Peyer's patch (tissue), 4 donors: Measurements from ENCODE around the gene RBMS1.

Experiments
- POLR2A ChIP-seq, 2 donors: fragments of 450-650 bp; IDR thresholded peaks; one replicate each; pipeline ENCODE4 v1.5.1; 2017; ENCODE audit warnings: antibody characterized with exemption in 2 of 2, mild to moderate bottlenecking in 2 of 2, moderate library complexity in 2 of 2
- TF ChIP-seq, protein P1 (sequence below), 6 experiments: fragments of 450-650 bp in 4 of 6; fragments of 200-600 bp in 2 of 6; sonication (generic) in 1 of 6; IDR thresholded peaks; one replicate each; pipeline ENCODE4 v1.5.1; 2017 to 2019; ENCODE audit warnings: antibody characterized with exemption in 6 of 6, mild to moderate bottlenecking in 3 of 6, moderate library complexity in 1 of 6

DNA sequence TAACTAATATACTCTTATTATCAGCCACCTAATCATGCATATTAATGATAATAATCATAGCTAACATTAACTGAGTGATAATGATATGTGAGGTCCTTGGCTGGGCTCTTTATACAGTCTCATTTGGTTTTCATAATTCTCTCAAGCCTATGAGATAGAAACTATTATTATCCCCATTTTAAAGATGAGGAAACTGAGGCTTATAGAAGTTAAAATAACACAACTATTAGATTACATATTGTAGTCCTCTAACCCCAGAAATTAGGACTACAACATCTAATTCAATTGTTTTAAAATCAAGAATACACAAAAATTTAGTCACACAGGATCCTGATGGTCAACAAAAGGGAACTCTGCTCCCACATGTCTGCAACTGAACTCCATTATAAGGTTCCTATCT lies 209.9 kb downstream of the RBMS1 start:
- TF ChIP-seq POLR2A (IDR thresholded peaks at IDR 0.05): no peak
- TF ChIP-seq, protein P1, sequence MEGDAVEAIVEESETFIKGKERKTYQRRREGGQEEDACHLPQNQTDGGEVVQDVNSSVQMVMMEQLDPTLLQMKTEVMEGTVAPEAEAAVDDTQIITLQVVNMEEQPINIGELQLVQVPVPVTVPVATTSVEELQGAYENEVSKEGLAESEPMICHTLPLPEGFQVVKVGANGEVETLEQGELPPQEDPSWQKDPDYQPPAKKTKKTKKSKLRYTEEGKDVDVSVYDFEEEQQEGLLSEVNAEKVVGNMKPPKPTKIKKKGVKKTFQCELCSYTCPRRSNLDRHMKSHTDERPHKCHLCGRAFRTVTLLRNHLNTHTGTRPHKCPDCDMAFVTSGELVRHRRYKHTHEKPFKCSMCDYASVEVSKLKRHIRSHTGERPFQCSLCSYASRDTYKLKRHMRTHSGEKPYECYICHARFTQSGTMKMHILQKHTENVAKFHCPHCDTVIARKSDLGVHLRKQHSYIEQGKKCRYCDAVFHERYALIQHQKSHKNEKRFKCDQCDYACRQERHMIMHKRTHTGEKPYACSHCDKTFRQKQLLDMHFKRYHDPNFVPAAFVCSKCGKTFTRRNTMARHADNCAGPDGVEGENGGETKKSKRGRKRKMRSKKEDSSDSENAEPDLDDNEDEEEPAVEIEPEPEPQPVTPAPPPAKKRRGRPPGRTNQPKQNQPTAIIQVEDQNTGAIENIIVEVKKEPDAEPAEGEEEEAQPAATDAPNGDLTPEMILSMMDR (IDR thresholded peaks at IDR 0.05): no peak
